ENCODE results near the gene OLFML1.

OLFML1 gene

GRCh38 chr11:7530013-7530640 lies 44.8 kb downstream of the OLFML1 start:
- H2AFZ ChIP-seq (ENCODE audit: insufficient read depth, low read length, poor library complexity), result no peak overlapping the region
- H3K79me2 ChIP-seq (ENCODE audit: control insufficient read depth, insufficient read depth, low read length, poor library complexity), result no peaks in the 10 kb centered on the region
- H3K9ac ChIP-seq (ENCODE audit: low read length), result no peak overlapping the region
- WGBS (ENCODE audit: extremely low coverage, insufficient coverage, insufficient read length), result no CpG with 5 or more reads among the region's 1 CpG
- H3K23ac ChIP-seq (ENCODE audit: low read length), result no peak overlapping the region
- no peaks in the 10 kb centered on the region for H3K36me3 ChIP-seq (ENCODE audit: control insufficient read depth in 1 of 2, insufficient read depth in 2 of 2, low read length in 2 of 2)
- no peak for DNase-seq
- H3K4me2 ChIP-seq (ENCODE audit: low read length), result no peak overlapping the region
- no peak overlapping the region for H3K4me3 ChIP-seq (ENCODE audit: low read depth, low read length)
- H4K91ac ChIP-seq (ENCODE audit: low read depth, low read length), result no peak overlapping the region
- H4K8ac ChIP-seq (ENCODE audit: low read depth, low read length), result no peak overlapping the region
- H3K79me1 ChIP-seq (ENCODE audit: low read length), result no peaks in the 10 kb centered on the region
- H3K9me3 ChIP-seq (ENCODE audit: insufficient read depth, low read depth, low read length), result no peaks in the 10 kb centered on the region
- H2BK120ac ChIP-seq (ENCODE audit: insufficient read depth, low read length, poor library complexity), result no peak overlapping the region
- H3K4me1 ChIP-seq (ENCODE audit: control insufficient read depth in 1 of 2, insufficient read depth in 2 of 2, low read length in 2 of 2), result peaks cover 0 to 5% of the 10 kb centered on the region in 2 experiments
- no peak overlapping the region for H2BK5ac ChIP-seq (ENCODE audit: low read depth, low read length, poor library complexity)
- H3K27me3 ChIP-seq (ENCODE audit: insufficient read depth, low read length), result no peaks in the 10 kb centered on the region
- H3K18ac ChIP-seq (ENCODE audit: low read length), result no peak overlapping the region
- H2AK5ac ChIP-seq (ENCODE audit: low read length), result no peak overlapping the region
- no peak overlapping the region for H4K12ac ChIP-seq (ENCODE audit: low read depth, low read length)
- no peak overlapping the region for H2BK12ac ChIP-seq (ENCODE audit: low read length)
- H3K14ac ChIP-seq (ENCODE audit: low read length), result no peak overlapping the region
- H3K4ac ChIP-seq (ENCODE audit: low read depth, low read length), result no peak overlapping the region
- no peak overlapping the region for H3K27ac ChIP-seq (ENCODE audit: low read depth, low read length)

GRCh38 chr11:7531011-7531410 lies 45.7 kb downstream of the OLFML1 start:
- no peaks in the 10 kb centered on the region for H3K79me2 ChIP-seq (ENCODE audit: control insufficient read depth, insufficient read depth, low read length, poor library complexity)
- peak in 1 of 2 donors; percentile 23 for DNase-seq
- H3K14ac ChIP-seq (ENCODE audit: low read length), result no peak overlapping the region
- no peak overlapping the region for H3K27ac ChIP-seq (ENCODE audit: low read depth, low read length)
- no peak overlapping the region for H3K4ac ChIP-seq (ENCODE audit: low read depth, low read length)
- H3K79me1 ChIP-seq (ENCODE audit: low read length), result no peaks in the 10 kb centered on the region
- H2AFZ ChIP-seq (ENCODE audit: insufficient read depth, low read length, poor library complexity), result no peak overlapping the region
- no peak overlapping the region for H4K91ac ChIP-seq (ENCODE audit: low read depth, low read length)
- H4K12ac ChIP-seq (ENCODE audit: low read depth, low read length), result no peak overlapping the region
- no peak overlapping the region for H2BK120ac ChIP-seq (ENCODE audit: insufficient read depth, low read length, poor library complexity)
- H3K23ac ChIP-seq (ENCODE audit: low read length), result no peak overlapping the region
- H3K4me2 ChIP-seq (ENCODE audit: low read length), result no peak overlapping the region
- no peak overlapping the region for H4K8ac ChIP-seq (ENCODE audit: low read depth, low read length)
- H3K4me1 ChIP-seq (ENCODE audit: control insufficient read depth in 1 of 2, insufficient read depth in 2 of 2, low read length in 2 of 2), result peaks cover 0 to 5% of the 10 kb centered on the region in 2 experiments
- no peak overlapping the region for H3K9ac ChIP-seq (ENCODE audit: low read length)
- H2AK5ac ChIP-seq (ENCODE audit: low read length), result no peak overlapping the region
- H3K18ac ChIP-seq (ENCODE audit: low read length), result no peak overlapping the region
- H3K27me3 ChIP-seq (ENCODE audit: insufficient read depth, low read length), result no peaks in the 10 kb centered on the region
- no peak overlapping the region for H2BK5ac ChIP-seq (ENCODE audit: low read depth, low read length, poor library complexity)
- no peak overlapping the region for H3K4me3 ChIP-seq (ENCODE audit: low read depth, low read length)
- H3K9me3 ChIP-seq (ENCODE audit: insufficient read depth, low read depth, low read length), result no peaks in the 10 kb centered on the region
- H2BK12ac ChIP-seq (ENCODE audit: low read length), result no peak overlapping the region
- no peaks in the 10 kb centered on the region for H3K36me3 ChIP-seq (ENCODE audit: control insufficient read depth in 1 of 2, insufficient read depth in 2 of 2, low read length in 2 of 2)

DNA sequence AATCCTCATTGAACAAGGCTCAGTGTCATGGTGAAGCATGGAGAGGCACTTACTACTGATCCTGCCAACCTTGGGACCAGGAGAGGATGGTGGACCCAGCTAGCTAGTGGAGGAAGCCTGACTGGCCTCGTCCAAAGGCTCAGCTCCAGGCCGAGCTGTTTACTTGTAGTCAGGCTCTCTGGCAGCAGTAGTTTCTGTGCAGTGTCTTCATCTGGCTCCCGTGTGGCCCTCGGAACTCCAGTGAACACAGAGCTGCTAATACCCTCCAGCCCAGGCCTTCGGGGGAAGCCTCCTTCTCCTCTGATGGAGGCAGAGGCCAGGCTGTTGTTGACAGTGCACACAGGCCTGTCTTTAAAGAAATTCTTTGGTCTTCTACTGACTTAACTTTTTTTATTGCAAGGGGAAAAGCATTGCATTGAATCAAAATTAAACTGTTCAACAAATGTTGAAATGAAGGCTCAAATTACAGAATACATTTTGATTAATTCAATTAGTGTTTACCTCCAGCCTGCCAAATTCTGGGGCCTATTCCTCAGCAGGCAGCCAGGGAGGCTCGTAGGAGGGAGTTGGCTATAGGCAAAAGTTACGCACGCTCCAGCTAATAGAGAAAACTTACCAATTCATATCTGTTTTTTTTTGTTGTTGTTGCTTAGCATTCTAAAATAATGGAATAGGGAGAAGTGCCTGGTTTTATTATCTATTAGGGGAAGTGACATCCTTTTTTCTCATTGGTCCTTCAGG lies 47.3 kb downstream of the OLFML1 start:
- no peak overlapping the region for H4K8ac ChIP-seq (ENCODE audit: low read depth, low read length)
- H2BK120ac ChIP-seq (ENCODE audit: insufficient read depth, low read length, poor library complexity), result no peak overlapping the region
- no peak overlapping the region for H3K27ac ChIP-seq (ENCODE audit: low read depth, low read length)
- no peaks in the 10 kb centered on the region for H3K79me1 ChIP-seq (ENCODE audit: low read length)
- no peaks in the 10 kb centered on the region for H3K79me2 ChIP-seq (ENCODE audit: control insufficient read depth, insufficient read depth, low read length, poor library complexity)
- no peaks in the 10 kb centered on the region for H3K27me3 ChIP-seq (ENCODE audit: insufficient read depth, low read length)
- H3K18ac ChIP-seq (ENCODE audit: low read length), result no peak overlapping the region
- H3K36me3 ChIP-seq (ENCODE audit: control insufficient read depth in 1 of 2, insufficient read depth in 2 of 2, low read length in 2 of 2), result no peaks in the 10 kb centered on the region
- H2BK12ac ChIP-seq (ENCODE audit: low read length), result no peak overlapping the region
- DNase-seq, result no peak
- H3K4me3 ChIP-seq (ENCODE audit: low read depth, low read length), result no peak overlapping the region
- H3K4me1 ChIP-seq (ENCODE audit: control insufficient read depth in 1 of 2, insufficient read depth in 2 of 2, low read length in 2 of 2), result peaks cover 0 to 5% of the 10 kb centered on the region in 2 experiments
- H3K4ac ChIP-seq (ENCODE audit: low read depth, low read length), result no peak overlapping the region
- H3K4me2 ChIP-seq (ENCODE audit: low read length), result no peak overlapping the region
- no peak overlapping the region for H4K91ac ChIP-seq (ENCODE audit: low read depth, low read length)
- no peak overlapping the region for H3K14ac ChIP-seq (ENCODE audit: low read length)
- H3K9ac ChIP-seq (ENCODE audit: low read length), result no peak overlapping the region
- no peak overlapping the region for H3K23ac ChIP-seq (ENCODE audit: low read length)
- H3K9me3 ChIP-seq (ENCODE audit: insufficient read depth, low read depth, low read length), result no peaks in the 10 kb centered on the region
- no peak overlapping the region for H2BK5ac ChIP-seq (ENCODE audit: low read depth, low read length, poor library complexity)
- H2AFZ ChIP-seq (ENCODE audit: insufficient read depth, low read length, poor library complexity), result no peak overlapping the region
- H2AK5ac ChIP-seq (ENCODE audit: low read length), result no peak overlapping the region
- WGBS (ENCODE audit: extremely low coverage, insufficient coverage, insufficient read length), result no CpG with 5 or more reads among the region's 8 CpGs
- no peak overlapping the region for H4K12ac ChIP-seq (ENCODE audit: low read depth, low read length)

DNA sequence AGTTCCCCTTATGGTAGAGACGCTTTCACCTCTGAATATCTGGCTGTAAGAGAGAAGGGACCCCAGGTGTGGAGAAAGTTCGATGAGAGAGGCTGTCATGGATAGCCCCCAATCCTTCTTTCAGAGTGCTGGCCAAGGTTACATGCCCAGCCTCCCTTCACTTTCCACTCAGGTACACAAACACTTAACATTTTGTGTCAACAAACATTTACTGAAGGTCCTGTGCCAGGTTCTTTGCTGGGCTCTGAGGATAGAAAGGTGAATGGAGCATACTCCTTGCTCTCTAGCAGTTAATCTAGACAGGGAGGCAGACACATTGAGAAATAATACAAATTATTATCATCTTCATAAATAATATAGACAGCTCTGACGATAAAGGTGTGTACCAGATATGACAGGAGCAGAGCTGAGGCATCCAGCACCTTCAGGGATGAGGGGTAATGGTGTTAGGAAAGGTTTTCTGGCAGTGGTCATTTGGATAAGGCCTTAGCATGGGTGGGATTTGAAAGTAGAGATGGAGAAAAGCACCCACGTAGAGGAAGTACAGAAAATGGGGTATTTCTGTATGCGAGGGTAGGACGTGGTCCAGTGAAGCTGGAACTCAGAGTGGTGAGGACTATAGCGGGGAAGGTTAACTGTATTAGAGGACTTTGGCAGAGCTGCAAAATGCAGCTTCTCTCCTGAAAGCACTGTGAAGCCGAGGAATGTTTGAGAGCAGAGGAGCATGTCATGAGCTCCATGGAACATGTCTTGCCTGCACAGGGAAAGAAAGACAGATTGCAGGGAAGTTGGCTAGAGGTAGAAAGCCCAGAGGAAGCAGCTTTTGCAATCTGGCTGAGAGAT lies 48.1 kb downstream of the OLFML1 start:
- no peaks in the 10 kb centered on the region for H3K9me3 ChIP-seq (ENCODE audit: insufficient read depth, low read depth, low read length)
- no peak overlapping the region for H4K91ac ChIP-seq (ENCODE audit: low read depth, low read length)
- H2BK12ac ChIP-seq (ENCODE audit: low read length), result no peak overlapping the region
- no peak overlapping the region for H2AK5ac ChIP-seq (ENCODE audit: low read length)
- WGBS (ENCODE audit: extremely low coverage, insufficient coverage, insufficient read length), result no CpG with 5 or more reads among the region's 8 CpGs
- no peak overlapping the region for H2BK5ac ChIP-seq (ENCODE audit: low read depth, low read length, poor library complexity)
- no peak overlapping the region for H4K12ac ChIP-seq (ENCODE audit: low read depth, low read length)
- H3K14ac ChIP-seq (ENCODE audit: low read length), result no peak overlapping the region
- no peak overlapping the region for H3K23ac ChIP-seq (ENCODE audit: low read length)
- no peak overlapping the region for H3K18ac ChIP-seq (ENCODE audit: low read length)
- H3K27me3 ChIP-seq (ENCODE audit: insufficient read depth, low read length), result no peaks in the 10 kb centered on the region
- no peak overlapping the region for H3K27ac ChIP-seq (ENCODE audit: low read depth, low read length)
- H4K8ac ChIP-seq (ENCODE audit: low read depth, low read length), result no peak overlapping the region
- no peak overlapping the region for H3K4me3 ChIP-seq (ENCODE audit: low read depth, low read length)
- no peak overlapping the region for H3K4me2 ChIP-seq (ENCODE audit: low read length)
- no peak overlapping the region for H3K4ac ChIP-seq (ENCODE audit: low read depth, low read length)
- no peak overlapping the region for H2AFZ ChIP-seq (ENCODE audit: insufficient read depth, low read length, poor library complexity)
- H3K9ac ChIP-seq (ENCODE audit: low read length), result no peak overlapping the region
- no peaks in the 10 kb centered on the region for H3K79me1 ChIP-seq (ENCODE audit: low read length)
- peaks cover 4 to 9% of the 10 kb centered on the region in 2 experiments for H3K4me1 ChIP-seq (ENCODE audit: control insufficient read depth in 1 of 2, insufficient read depth in 2 of 2, low read length in 2 of 2)
- H3K36me3 ChIP-seq (ENCODE audit: control insufficient read depth in 1 of 2, insufficient read depth in 2 of 2, low read length in 2 of 2), result no peaks in the 10 kb centered on the region
- H2BK120ac ChIP-seq (ENCODE audit: insufficient read depth, low read length, poor library complexity), result no peak overlapping the region
- no peak for DNase-seq
- H3K79me2 ChIP-seq (ENCODE audit: control insufficient read depth, insufficient read depth, low read length, poor library complexity), result no peaks in the 10 kb centered on the region

All from trophoblast cell (in vitro differentiated cells and primary cell).